ENCODE data around the gene ZBP1.

- TF ChIP-seq, protein P1, sequence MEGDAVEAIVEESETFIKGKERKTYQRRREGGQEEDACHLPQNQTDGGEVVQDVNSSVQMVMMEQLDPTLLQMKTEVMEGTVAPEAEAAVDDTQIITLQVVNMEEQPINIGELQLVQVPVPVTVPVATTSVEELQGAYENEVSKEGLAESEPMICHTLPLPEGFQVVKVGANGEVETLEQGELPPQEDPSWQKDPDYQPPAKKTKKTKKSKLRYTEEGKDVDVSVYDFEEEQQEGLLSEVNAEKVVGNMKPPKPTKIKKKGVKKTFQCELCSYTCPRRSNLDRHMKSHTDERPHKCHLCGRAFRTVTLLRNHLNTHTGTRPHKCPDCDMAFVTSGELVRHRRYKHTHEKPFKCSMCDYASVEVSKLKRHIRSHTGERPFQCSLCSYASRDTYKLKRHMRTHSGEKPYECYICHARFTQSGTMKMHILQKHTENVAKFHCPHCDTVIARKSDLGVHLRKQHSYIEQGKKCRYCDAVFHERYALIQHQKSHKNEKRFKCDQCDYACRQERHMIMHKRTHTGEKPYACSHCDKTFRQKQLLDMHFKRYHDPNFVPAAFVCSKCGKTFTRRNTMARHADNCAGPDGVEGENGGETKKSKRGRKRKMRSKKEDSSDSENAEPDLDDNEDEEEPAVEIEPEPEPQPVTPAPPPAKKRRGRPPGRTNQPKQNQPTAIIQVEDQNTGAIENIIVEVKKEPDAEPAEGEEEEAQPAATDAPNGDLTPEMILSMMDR (IDR thresholded peaks at IDR 0.05): no peak
- TF ChIP-seq POLR2A (IDR thresholded peaks at IDR 0.05): no peak
- no peak for TF ChIP-seq POLR2AphosphoS5 (IDR thresholded peaks at IDR 0.05)
These were observed 43.3 kb downstream of the ZBP1 start for GRCh38 chr20:57576617-57577550.

Data from breast epithelium (tissue), 3 donors.